Ovary (tissue), 9 donors: ENCODE measurements around the gene BSN. TPM values are rescaled to one million over a fixed set of nuclear protein-coding genes. Genes with fewer than 3 reads are reported as not detected.

Source experiments
- DNase-seq, 5 donors: peaks; one replicate each; pipeline ENCODE4 v3.0.0-alpha.2; 2019 to 2020
- H3K27ac ChIP-seq, 2 donors: fragments of 200-600 bp; one replicate each; pipeline versions ENCODE4 v1.5.1 to v1.8.0; 2019 to 2022
- H3K27me3 ChIP-seq: fragments of 200-600 bp; one replicate; pipeline ENCODE4 v1.8.0; 2022
- H3K36me3 ChIP-seq: fragments of 200-600 bp; sonication (generic); one replicate; pipeline ENCODE4 v1.5.1; 2019
- H3K4me1 ChIP-seq: one replicate; pipeline ENCODE4 v1.8.1; 2013; ENCODE audit warnings: mild to moderate bottlenecking, moderate library complexity; ENCODE audit not compliant: insufficient read depth
- H3K4me3 ChIP-seq: fragments of 200-600 bp; sonication (generic); one replicate; pipeline ENCODE4 v1.5.1; 2017
- H3K9me3 ChIP-seq, 2 donors: fragments of 200-600 bp in 1 of 2; sonication (generic) in 1 of 2; one replicate each; pipeline versions ENCODE4 v1.5.1 to v1.8.1; 2013 to 2019; ENCODE audit warnings: mild to moderate bottlenecking in 1 of 2, moderate library complexity in 1 of 2
- CTCF ChIP-seq, 3 donors: fragments of 450-650 bp in 2 of 3; fragments of 200-600 bp in 1 of 3; IDR thresholded peaks; one replicate each; pipeline versions ENCODE4 v1.5.1 to v1.8.0; 2016 to 2022; ENCODE audit warnings: antibody characterized with exemption in 3 of 3, mild to moderate bottlenecking in 1 of 3
- EP300 ChIP-seq: sonication (generic); formaldehyde crosslinking; IDR thresholded peaks from one replicate; pipeline ENCODE4 v1.6.1; 2017; ENCODE audit warnings: antibody characterized with exemption
- POLR2A ChIP-seq: fragments of 450-650 bp; IDR thresholded peaks from one replicate; pipeline ENCODE4 v1.6.1; 2017; ENCODE audit warnings: antibody characterized with exemption, mild to moderate bottlenecking, moderate library complexity
- WGBS, 3 donors: extraction: QIAGEN DNeasy Blood & Tissue Kit in 1 of 3; methylation state at CpG; one replicate each; pipeline versions ENCODE4 v1.1.5 to v1.1.7; 2013 to 2017; 5-methylcytosine and 5-hydroxymethylcytosine counted together
- intact Hi-C, 4 donors: fragments of 100-400 bp; cut with DNase I; formaldehyde crosslinking; loops; one replicate each; pipeline versions ENCODE4 v1.11.0 to v1.15.1; 2022 to 2023
- polyA plus RNA-seq, 2 donors: library from polyadenylated mRNA; stranded (reverse); fragments of 200-250 nt in 1 of 2; fragments of 350-450 nt in 1 of 2; fragmentation: Illumina TruSeq in 1 of 2; extraction: RNeasy Lipid Tissue Mini Kit (QIAGEN cat#74804) in 1 of 2; gene quantifications; one replicate each; pipeline ENCODE4 v1.2.3, GENCODE V29; 2013 to 2014
- total RNA-seq, 7 donors: library from RNA; depleted of rRNA in 2 of 7; stranded (reverse); fragments of >200 nt in 2 of 7; fragmentation: NEBNext Ultra II Directional in 3 of 7; extraction: Animal tissue kit (Norgen Biotek cat#: 25700) in 3 of 7; gene quantifications; one replicate each; pipeline versions ENCODE4 v1.1.0 to v1.2.4, GENCODE V29; 2016 to 2023
- donor health status: DM: no; HTN: no; CAD: no; lungs with moderate emphysema.
- donor health status: DM: no; HTN: no; CAD: no.
- donor health status: Bipolar disorder and iron deficiency.
- donor health status: DM: yes; HTN: yes; CAD: no.
- donor health status: DM: no; HTN: no; CAD: no.
- donor health status: DM: yes; HTN: yes; CAD: no.

The BSN gene
- total and polyA plus RNA-seq, 9 donors, result 0.12 to 3.5 (median 0.77) TPM

DNA sequence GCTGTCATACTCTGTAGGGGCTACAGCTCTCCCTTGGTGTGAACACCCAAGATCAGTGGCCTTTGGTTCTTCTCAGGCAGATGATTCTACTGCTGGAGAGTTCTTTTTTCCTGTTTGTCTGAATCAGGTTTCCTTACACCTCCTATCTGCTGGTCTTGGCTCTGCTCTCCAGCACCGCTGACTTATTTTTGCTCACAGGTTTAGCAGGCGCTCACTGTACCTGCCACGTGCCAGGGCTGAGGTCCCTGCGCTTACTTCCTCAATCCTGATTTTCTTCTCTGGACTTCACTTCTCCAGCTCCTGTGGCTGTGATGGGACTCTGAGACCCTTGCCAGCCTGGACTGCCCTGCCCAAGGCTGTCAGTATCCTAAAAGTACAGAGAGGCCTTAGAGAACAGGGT lies 9.5 kb downstream of the BSN start:
- Histone ChIP-seq H3K4me1 (no peaks in the 10 kb centered on the region), H3K27me3 (no peaks in the 10 kb centered on the region), H3K4me3 (no peak overlapping the region), H3K9me3 (no peaks in the 10 kb centered on the region), H3K36me3 (no peaks in the 10 kb centered on the region), H3K27ac (no peak overlapping the region)
- no peak for DNase-seq
- 90 to 92% (median 91%) methylated on average over 4 of the region's 4 CpGs for WGBS, 3 donors
- TF ChIP-seq CTCF (IDR thresholded peaks at IDR 0.05) (no peak), EP300 (no peak), POLR2A (no peak)
- intact Hi-C loops, result no loop called here

DNA sequence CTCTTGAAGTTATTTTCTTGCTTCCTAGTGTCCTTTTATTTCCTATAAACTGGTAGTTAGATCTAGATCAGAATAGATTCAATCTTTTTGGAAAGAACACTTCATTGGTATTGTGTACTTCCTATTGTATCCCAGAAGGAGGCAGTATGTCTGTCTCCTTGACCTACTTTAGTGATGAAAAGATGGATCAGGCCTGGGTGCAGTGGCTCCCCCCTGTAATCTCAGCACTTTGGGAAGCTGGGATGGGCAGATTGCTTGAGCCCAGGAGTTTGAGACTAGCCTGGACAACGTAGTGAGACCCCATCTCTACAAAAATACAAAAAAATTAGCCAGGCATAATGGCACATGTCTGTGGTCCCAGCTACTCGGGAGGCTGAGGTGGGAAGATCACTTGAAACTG lies 12.0 kb downstream of the BSN start:
- H3K4me1 ChIP-seq, result no peaks in the 10 kb centered on the region
- TF ChIP-seq POLR2A, result no peak
- no peak for TF ChIP-seq EP300
- no peak for TF ChIP-seq CTCF (IDR thresholded peaks at IDR 0.05)
- H3K27me3 ChIP-seq, result no peaks in the 10 kb centered on the region
- H3K36me3 ChIP-seq, result no peaks in the 10 kb centered on the region
- 74 to 85% (median 84%) methylated on average over 2 of the region's 2 CpGs for WGBS, 3 donors
- DNase-seq, result no peak
- H3K4me3 ChIP-seq, result no peak overlapping the region
- no peaks in the 10 kb centered on the region for H3K9me3 ChIP-seq
- H3K27ac ChIP-seq, result no peak overlapping the region
- intact Hi-C loops, result no loop called here

DNA sequence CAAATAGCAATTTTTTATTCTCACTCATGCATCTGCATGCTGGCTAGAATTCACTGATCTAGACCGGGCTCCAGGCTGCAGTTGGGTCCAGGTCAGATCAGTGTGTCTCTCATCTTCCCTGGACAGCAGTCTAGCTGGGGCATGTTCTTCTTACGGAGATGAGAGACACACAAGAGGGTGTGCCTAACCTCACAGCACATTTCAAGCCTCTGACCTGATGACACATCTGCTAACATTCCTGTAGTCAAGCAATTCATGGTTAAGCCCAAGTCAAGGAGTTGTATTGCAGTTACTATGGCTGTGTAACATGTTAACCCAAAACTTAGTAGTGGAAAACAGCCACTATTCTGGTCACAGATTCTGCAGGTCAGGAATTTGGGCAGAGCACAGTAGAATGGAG lies 13.1 kb downstream of the BSN start:
- DNase-seq, result no peak
- Histone ChIP-seq H3K4me1 (no peaks in the 10 kb centered on the region), H3K27me3 (no peaks in the 10 kb centered on the region), H3K9me3 (no peaks in the 10 kb centered on the region), H3K36me3 (no peaks in the 10 kb centered on the region), H3K27ac (no peak overlapping the region), H3K4me3 (no peak overlapping the region)
- TF ChIP-seq CTCF (IDR thresholded peaks at IDR 0.05), result no peak
- TF ChIP-seq EP300, result no peak
- no peak for TF ChIP-seq POLR2A
- intact Hi-C loops, result no loop called here
- WGBS, 3 donors, result 38 to 62% (median 61%) methylated on average over 2 of the region's 2 CpGs

DNA sequence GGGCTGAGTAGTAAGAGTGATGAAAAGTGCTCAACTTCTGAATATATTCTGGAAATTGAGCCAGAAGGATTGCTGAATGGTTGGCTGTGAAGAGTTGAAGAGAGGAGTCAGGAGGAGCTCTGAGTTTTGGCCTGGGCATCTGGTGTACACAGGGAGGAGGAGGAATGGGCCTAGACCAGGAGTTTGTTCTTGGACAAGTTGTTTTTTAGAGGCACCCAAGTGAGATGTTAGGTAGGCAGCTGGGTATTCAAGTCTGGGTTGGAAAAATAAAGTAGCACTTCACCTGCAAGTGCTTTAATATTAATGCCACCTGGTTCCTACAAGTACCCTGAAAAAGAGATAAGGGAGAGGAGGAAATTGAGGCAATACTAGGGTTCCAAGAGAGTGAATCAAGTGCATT lies 14.7 kb downstream of the BSN start:
- no peaks in the 10 kb centered on the region for H3K36me3 ChIP-seq
- no peaks in the 10 kb centered on the region for H3K9me3 ChIP-seq
- intact Hi-C loops, result no loop called here
- no peak for TF ChIP-seq POLR2A
- no peak for TF ChIP-seq CTCF (IDR thresholded peaks at IDR 0.05)
- TF ChIP-seq EP300, result no peak
- DNase-seq, result no peak
- H3K4me3 ChIP-seq, result no peak overlapping the region
- no peaks in the 10 kb centered on the region for H3K4me1 ChIP-seq
- H3K27me3 ChIP-seq, result no peaks in the 10 kb centered on the region
- H3K27ac ChIP-seq, result no peak overlapping the region

DNA sequence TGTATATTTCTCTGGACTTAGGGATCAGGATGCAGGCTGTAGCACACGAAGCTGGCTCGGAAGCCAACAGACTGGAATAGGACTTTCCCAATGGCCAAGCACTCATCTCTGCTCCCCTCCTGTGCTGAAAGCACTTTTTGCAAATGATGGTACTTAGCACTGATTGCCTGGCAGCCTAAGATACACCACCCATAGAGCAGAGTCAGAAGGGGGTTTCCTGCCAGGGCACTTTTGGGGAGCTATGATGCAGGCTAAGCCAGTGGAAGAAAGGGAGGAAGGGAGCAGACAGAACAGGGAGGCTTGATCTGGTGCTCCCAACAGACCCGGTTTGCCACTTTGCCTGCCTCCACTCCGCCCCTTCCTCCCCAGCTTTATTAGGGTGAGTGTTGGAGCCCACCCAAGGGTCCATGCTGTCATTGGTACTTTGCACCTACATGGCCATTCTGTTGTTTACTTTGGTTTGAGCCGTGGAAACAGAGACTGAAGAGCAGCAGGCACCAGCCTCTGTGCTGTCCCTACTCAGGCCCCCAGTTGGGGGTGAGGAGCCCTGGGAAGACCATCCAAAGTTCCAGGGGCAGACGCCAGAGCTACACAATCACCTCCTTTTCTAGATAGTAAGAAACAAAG lies 15.9 kb downstream of the BSN start:
- no peak for TF ChIP-seq EP300
- TF ChIP-seq CTCF (IDR thresholded peaks at IDR 0.05), result no peak
- TF ChIP-seq POLR2A, result no peak
- WGBS, 3 donors, result 65 to 72% (median 68%) methylated on average over 6 of the region's 6 CpGs
- no peaks in the 10 kb centered on the region for H3K9me3 ChIP-seq
- no peaks in the 10 kb centered on the region for H3K36me3 ChIP-seq
- no peak overlapping the region for H3K27ac ChIP-seq
- no peak for DNase-seq
- no peaks in the 10 kb centered on the region for H3K27me3 ChIP-seq
- intact Hi-C loops, result no loop called here
- H3K4me1 ChIP-seq, result no peaks in the 10 kb centered on the region
- no peak overlapping the region for H3K4me3 ChIP-seq
